ENCODE data around the gene U2AF1L4. TPM values are rescaled to one million over a fixed set of nuclear protein-coding genes. Genes with fewer than 3 reads are reported as not detected.
A peak's percentile ranks its signal among the peaks of the same experiment; 100 is the strongest.

Gene U2AF1L4
- total and polyA plus RNA-seq, 10 of the 15 experiments (the other 5 are each of a cell fraction or from before 2014, with no cell fraction given) = 7.9 to 21.6 (median 15.1) TPM

GRCh38 chr19:35703343-35703742 is 41.9 kb downstream of the U2AF1L4 start:
- Histone ChIP-seq H3K4me2 (ENCODE audit: control insufficient read depth, insufficient read depth) (peak overlapping the region; percentile 82; the same call in 1 of the 2 replicates), H3K79me2 (ENCODE audit: control insufficient read depth, insufficient read depth, low read length) (peaks cover 2% of the 10 kb centered on the region; the same call in 1 of the 2 replicates)
- RAD21 ChIA-PET (ENCODE audit: unreplicated experiment) = interaction anchor here (0.8 to 11.0 kb wide), 5 partner anchors 9 to 228 kb away, joined by 3 to 430 read pairs (median 13); no protein-coding TSS in a partner anchor

GRCh38 chr19:35702223-35703012 is 42.8 kb downstream of the U2AF1L4 start:
- Histone ChIP-seq H3K27me3 (replicated peaks in 1 of 2; ENCODE audit: control insufficient read depth in 2 of 2, insufficient read depth in 2 of 2, low read length in 1 of 2) (no peaks in the 10 kb centered on the region), H3K4me2 (ENCODE audit: control insufficient read depth, insufficient read depth) (peak overlapping the region; percentile 82), H3K27ac (ENCODE audit: control insufficient read depth, insufficient read depth) (peak overlapping the region; percentile 90), H3K9ac (ENCODE audit: control insufficient read depth, insufficient read depth, low read length) (peak overlapping the region; percentile 80), H2AFZ (ENCODE audit: control insufficient read depth, low read depth, low read length) (peak overlapping the region; percentile 94), H3K4me3 (peak overlapping the region; percentile 80), H3K9me3 (replicated peaks; ENCODE audit: control insufficient read depth, insufficient read depth, low read length) (no peaks in the 10 kb centered on the region), H3K4me1 (ENCODE audit: control insufficient read depth, insufficient read depth, low read length) (peaks cover 8% of the 10 kb centered on the region), H3K79me2 (ENCODE audit: control insufficient read depth, insufficient read depth, low read length) (peaks cover 2% of the 10 kb centered on the region; the same call in 1 of the 2 replicates), H3K36me3 (ENCODE audit: control insufficient read depth in 2 of 2, insufficient read depth in 2 of 2, low read length in 1 of 2) (no peaks in the 10 kb centered on the region), H4K20me1 (ENCODE audit: control insufficient read depth, insufficient read depth) (no peaks in the 10 kb centered on the region)
- POLR2A ChIA-PET = interaction anchor here (0.6 to 11.9 kb wide), 17 partner anchors 8 to 1668 kb away, joined by 3 to 516 read pairs (median 5); partner anchors contain the start of genes ALKBH6, COX6B1, IGFLR1 and LIN37
- peak; percentile 98 for ATAC-seq
- peak; percentile 99 for FAIRE-seq
- no TSS peak for BruUV-seq (replicated peaks)
- RAD21 ChIA-PET (ENCODE audit: unreplicated experiment) = interaction anchor here (0.6 to 11.0 kb wide), 9 partner anchors 8 to 312 kb away, joined by 3 to 430 read pairs (median 6); partner anchors contain the start of genes ALKBH6 and LIN37
- WGBS (ENCODE audit: insufficient coverage, insufficient replicate concordance, low lambda C conversion rate, missing lambda C conversion rate) = 1% methylated on average over 50 of the region's 50 CpGs
- intact Hi-C loops (cut with micrococcal nuclease; ENCODE audit: unreplicated experiment) = loop anchor here (1.0 kb wide), 1 partner anchor 9 kb away; no protein-coding TSS in a partner anchor
- CTCF ChIA-PET = interaction anchor here (0.8 to 4.5 kb wide), 8 partner anchors 8 to 229 kb away, joined by 3 to 77 read pairs (median 8); partner anchors contain the start of genes PSENEN and U2AF1L4
- SMC1A ChIA-PET (ENCODE audit: uncharacterized antibody, unreplicated experiment) = interaction anchor here (1.2 to 12.3 kb wide), 5 partner anchors 8 to 201 kb away, joined by 3 to 375 read pairs (median 4); partner anchors contain the start of gene LIN37
- DNase-seq (ENCODE audit: low read depth, low spot score) = peak; percentile 96
- in situ Hi-C loops (cut with MboI) = no loop called here
- TF ChIP-seq SKIL (IDR thresholded peaks at IDR 0.05; ENCODE audit: low read depth, poor library complexity, severe bottlenecking) = peak; percentile 97
- no peak for TF ChIP-seq ZNF592 (IDR thresholded peaks at IDR 0.05)
- peak; percentile 80 for TF ChIP-seq IKZF1 (conservative IDR thresholded peaks at IDR 0.05)
- peak; percentile 72 for TF ChIP-seq SMARCA5 (IDR thresholded peaks at IDR 0.05)
- TF ChIP-seq STAT1 (conservative IDR thresholded peaks at IDR 0.05) = 0 out of 2 replicates have a peak, but pooled peaks have one; percentile 73

More at GRCh38 chr19:35703343-35703742, 41.9 kb downstream of the U2AF1L4 start:
- WGBS (ENCODE audit: insufficient coverage, insufficient replicate concordance, low lambda C conversion rate, missing lambda C conversion rate) = 58% methylated on average over 9 of the region's 9 CpGs
- SMC1A ChIA-PET (ENCODE audit: uncharacterized antibody, unreplicated experiment) = interaction anchor here (3.0 to 12.3 kb wide), 2 partner anchors 9 to 10 kb away, joined by 12 to 375 read pairs; no protein-coding TSS in a partner anchor
- Histone ChIP-seq H3K27me3 (replicated peaks in 1 of 2; ENCODE audit: control insufficient read depth in 2 of 2, insufficient read depth in 2 of 2, low read length in 1 of 2) (no peaks in the 10 kb centered on the region), H4K20me1 (ENCODE audit: control insufficient read depth, insufficient read depth) (no peaks in the 10 kb centered on the region), H3K27ac (ENCODE audit: control insufficient read depth, insufficient read depth) (no peak overlapping the region), H3K9ac (ENCODE audit: control insufficient read depth, insufficient read depth, low read length) (peak overlapping the region; percentile 80; the same call in 1 of the 2 replicates), H3K36me3 (ENCODE audit: control insufficient read depth in 2 of 2, insufficient read depth in 2 of 2, low read length in 1 of 2) (no peaks in the 10 kb centered on the region), H2AFZ (ENCODE audit: control insufficient read depth, low read depth, low read length) (no peak overlapping the region), H3K4me1 (ENCODE audit: control insufficient read depth, insufficient read depth, low read length) (peaks cover 7% of the 10 kb centered on the region), H3K9me3 (replicated peaks; ENCODE audit: control insufficient read depth, insufficient read depth, low read length) (no peaks in the 10 kb centered on the region), H3K4me3 (peak overlapping the region; percentile 80; the same call in 1 of the 2 replicates)
- BruUV-seq (replicated peaks) = no TSS peak
- no peak for TF ChIP-seq ASH2L (IDR thresholded peaks at IDR 0.05; ENCODE audit: borderline replicate concordance, low read depth)
- peak; percentile 68 for TF ChIP-seq NFYB (IDR thresholded peaks at IDR 0.05; ENCODE audit: insufficient read depth, low read depth, low read length)
- no peak for DNase-seq (ENCODE audit: low read depth, low spot score)
- POLR2A ChIA-PET = interaction anchor here (0.5 to 11.9 kb wide), 12 partner anchors 7 to 1667 kb away, joined by 3 to 516 read pairs (median 6); partner anchors contain the start of genes ALKBH6, COX6B1, LIN37 and PSENEN
- CTCF ChIA-PET = interaction anchor here (1.3 to 4.5 kb wide), 4 partner anchors 9 to 48 kb away, joined by 5 to 77 read pairs (median 10); partner anchors contain the start of genes PSENEN and U2AF1L4
- intact Hi-C loops (cut with micrococcal nuclease; ENCODE audit: unreplicated experiment) = no loop called here
- no peak for FAIRE-seq
- ATAC-seq = no peak
- in situ Hi-C loops (cut with MboI) = no loop called here

All from GM12878 (cell line).